Dedifferentiated amniotic fluid mesenchymal stem cell (primary cell): Measurements from ENCODE around the gene ETV7.
"Not testable (repeated sequence)": the region's sequence is repeated elsewhere in the genome, so short reads cannot be mapped to it uniquely, and the experiment has no call there.

ENCODE experiments used
- DNase-seq: peaks from one replicate; pipeline ENCODE4 v3.0.0-alpha.2; 2016; ENCODE audit errors: extremely low spot score

ETV7 gene

DNA sequence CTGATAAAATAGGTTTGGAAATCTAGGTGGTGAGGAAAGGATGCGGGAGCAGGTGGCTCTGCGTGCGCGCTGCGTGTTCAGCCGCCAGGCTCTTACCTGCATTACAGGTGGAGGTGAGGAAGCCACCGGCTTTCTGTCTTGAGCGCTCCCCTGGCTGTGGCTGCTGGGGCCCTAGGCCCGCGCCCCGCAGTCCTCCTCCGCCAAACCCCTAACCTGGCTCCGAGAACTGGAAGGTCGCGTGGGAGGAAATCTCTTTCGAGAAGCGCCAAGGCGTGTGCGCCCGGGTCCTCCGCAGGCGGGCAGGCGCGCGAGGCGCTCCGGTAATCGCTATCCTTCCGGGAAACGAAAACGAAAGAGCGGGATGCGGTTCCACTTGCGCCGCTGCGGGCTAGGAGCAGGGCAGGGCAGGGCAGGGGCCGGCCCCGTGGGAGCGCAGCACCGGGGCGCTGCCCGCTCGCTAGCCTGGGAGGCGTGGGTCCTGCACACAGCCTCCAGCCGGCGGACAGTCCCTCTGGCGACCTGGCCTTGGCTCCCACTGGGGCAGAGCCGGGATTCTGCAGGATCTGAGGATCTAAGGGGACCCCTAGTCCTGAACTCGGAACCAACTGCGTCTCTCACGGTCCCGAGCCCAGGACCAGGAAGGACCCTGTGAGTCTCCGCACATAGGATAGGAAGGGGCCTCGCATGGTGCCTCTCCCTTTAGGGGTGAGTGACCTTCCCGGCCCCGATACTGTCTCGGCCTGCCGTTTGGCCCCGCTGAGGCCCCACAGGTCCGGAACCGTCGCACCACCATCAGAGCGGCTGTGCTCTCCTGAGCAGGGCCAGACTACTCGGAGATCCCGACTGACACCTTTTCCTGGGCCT is at the start of gene ETV7:
Gene ETV7 (minus strand): TSS at position 230 of the 864 bp plus-strand sequence. CDS start 128 bp downstream, at position 102.
- DNase-seq, result no peak

DNA sequence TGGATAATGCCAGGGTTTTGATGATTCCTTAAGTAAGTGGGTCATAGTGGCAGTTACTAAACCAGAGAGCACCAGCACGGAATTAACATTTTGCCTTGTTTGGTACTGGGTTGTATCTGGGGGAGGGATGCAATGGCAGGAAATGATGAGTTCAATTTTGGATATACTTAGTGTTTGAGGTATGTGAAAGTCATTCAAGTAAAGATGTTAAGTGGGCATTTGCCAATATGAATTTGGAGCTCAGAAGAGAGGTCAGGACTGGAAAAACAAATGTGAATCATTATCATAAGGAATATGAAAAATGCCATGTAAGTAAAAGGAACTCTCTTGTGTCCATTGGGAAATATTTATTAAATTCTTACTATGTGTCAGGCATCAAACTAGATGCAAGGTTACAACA is 49.0 kb upstream of the ETV7 start:
- DNase-seq, result peak; percentile 41

GRCh38 chr6:36432151-36432671 is 44.7 kb upstream of the ETV7 start:
- no peak for DNase-seq

- DNase-seq, result no peak
Observed at GRCh38 chr6:36431197-36431596, 43.7 kb upstream of the ETV7 start.

- no peak for DNase-seq
Observed at GRCh38 chr6:36430351-36430750, 42.9 kb upstream of the ETV7 start.

- DNase-seq, result no peak
Observed at GRCh38 chr6:36428911-36429310, 41.4 kb upstream of the ETV7 start.

DNA sequence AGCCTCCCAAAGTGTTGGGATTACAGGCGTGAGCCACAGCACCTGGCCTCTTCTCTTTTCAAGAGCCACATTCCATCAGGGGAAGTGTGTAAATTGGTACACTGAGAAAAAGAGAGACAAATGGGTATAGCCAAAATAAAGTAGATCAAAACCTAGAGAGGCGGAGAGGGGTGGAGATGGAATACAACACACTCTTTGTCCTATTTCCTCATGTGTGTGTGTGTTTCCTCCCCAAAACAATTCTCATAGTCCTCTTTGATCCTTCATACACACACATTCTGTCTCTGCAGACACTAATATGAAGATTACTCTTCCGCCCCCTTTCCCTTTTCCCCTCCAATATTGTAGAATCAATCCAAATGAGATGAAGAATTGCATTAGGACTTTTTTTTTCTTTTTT is 39.2 kb upstream of the ETV7 start:
- no peak for DNase-seq

GRCh38 chr6:36423101-36423824 is 35.8 kb upstream of the ETV7 start:
- peak; percentile 98 for DNase-seq

DNA sequence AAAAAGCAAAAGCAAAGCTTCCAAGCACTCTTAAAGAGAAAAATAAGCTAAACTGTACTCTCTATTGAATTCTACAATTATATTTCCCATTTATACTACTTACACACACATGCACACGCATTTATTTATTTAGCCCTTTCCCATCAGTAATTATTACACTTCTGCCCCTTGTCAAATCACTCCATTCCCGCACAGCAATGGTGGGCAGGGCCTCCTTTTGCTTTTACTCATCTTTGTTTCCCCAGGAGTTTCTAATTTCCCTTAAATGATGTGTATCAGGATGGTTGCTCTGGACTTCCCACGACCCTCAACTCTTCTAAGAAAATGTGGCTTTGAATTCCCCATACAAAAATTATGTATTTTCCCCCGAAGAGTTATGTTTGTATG is 35.2 kb upstream of the ETV7 start:
- no peak for DNase-seq

- no peak for DNase-seq
Observed at GRCh38 chr6:36419310-36419709, 31.8 kb upstream of the ETV7 start.

DNA sequence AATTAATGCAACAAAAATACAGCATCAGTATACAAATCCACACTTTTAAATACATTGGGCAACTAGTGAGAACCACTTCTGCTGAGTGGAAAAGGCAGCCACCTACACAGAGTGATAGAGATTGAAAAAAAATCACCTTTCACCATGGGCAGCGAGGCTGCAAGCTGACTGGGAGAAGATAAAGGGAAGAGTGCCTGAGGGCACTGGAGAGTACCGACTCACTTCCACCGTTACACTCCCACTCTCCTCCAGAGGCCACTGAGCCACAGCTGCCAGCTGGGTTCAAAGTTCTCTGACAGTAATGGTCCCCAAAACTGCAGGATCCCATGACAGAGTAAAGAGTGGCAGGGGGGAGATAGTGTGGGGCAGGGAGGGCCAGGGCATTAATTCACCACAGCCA is 31.1 kb upstream of the ETV7 start:
- DNase-seq, result no peak

- DNase-seq, result no peak
Observed at GRCh38 chr6:36414481-36414880, 27.0 kb upstream of the ETV7 start.

GRCh38 chr6:36413489-36414480 is 26.3 kb upstream of the ETV7 start:
- DNase-seq, result no peak

GRCh38 chr6:36409718-36410117 is 22.2 kb upstream of the ETV7 start:
- not testable (repeated sequence) for DNase-seq

DNA sequence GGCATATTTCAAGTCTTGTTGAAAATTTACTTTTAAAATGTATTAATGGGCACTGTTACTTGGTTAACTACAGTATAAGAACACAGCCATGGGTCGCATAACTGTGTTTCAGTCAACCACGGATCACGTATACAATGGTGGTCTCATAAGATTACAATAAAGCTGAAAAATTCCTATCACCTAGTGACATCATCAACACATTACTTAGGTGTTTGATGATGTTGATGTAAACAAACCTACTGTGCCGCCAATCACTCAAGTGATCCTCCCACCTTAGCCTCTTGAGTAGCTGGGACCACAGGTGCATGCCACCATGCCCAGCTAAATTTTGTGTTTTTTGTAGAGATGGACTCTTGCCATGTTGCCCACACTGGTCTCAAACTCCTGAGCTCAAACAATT is 16.7 kb upstream of the ETV7 start:
- DNase-seq, result no peak

- no peak for DNase-seq
Observed at GRCh38 chr6:36402481-36402880, 15.0 kb upstream of the ETV7 start.

DNA sequence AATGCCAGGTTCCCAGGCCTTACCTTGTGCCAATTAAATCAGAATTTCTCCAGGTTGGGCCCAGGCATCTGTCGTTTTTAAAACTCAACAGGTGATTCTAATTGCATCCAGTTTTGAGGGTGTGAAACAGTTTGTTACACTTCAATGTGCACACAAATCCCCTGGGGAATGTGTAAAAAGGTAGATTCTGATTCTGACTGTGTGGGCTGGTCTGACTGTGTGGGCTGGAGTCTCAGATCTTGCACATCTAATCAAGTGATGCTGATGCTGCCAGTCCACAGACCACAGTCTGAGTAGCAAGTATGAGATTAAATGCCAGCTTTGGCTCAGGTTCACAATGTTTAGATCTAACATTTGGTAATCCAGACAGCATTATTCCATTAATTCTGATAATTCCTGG is 12.5 kb upstream of the ETV7 start:
- no peak for DNase-seq

DNA sequence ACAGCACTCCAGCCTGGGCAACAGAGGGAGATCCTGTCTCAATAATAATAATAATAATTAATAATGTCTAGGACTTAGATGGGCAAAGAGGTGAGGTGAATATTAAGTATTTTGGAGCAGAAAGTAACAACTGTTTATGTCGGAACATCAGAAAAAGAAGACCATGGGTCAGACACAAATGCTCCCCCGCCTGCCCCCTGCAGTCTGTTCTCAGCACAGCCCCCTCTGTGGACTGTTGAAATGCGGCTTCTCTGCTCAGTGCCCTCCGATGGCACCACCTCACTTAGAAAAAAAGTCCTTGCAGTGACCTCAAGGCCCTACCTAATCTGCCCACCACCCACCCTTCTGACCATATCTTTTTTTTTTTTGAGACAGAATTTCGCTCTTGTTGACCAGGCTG is 5.2 kb upstream of the ETV7 start:
- no peak for DNase-seq

DNA sequence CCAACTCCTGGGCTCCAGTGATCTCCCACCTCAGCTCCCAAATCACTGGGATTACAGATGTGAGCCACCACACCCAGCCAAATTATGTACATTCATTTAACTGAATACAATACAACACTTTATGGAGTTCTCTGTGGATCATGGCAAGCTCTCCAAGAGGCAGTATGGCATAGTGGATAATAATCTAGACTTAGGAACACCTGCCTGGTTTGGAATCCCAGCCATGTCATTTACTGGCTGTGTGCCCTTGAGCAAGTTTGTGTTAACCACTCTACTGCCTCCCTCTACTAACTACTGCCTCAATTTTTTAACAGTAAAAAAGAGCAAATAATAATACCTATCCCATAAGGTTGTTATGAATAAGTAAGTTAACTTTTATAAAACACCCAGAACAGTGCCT is 1.9 kb upstream of the ETV7 start:
- DNase-seq, result no peak

DNA sequence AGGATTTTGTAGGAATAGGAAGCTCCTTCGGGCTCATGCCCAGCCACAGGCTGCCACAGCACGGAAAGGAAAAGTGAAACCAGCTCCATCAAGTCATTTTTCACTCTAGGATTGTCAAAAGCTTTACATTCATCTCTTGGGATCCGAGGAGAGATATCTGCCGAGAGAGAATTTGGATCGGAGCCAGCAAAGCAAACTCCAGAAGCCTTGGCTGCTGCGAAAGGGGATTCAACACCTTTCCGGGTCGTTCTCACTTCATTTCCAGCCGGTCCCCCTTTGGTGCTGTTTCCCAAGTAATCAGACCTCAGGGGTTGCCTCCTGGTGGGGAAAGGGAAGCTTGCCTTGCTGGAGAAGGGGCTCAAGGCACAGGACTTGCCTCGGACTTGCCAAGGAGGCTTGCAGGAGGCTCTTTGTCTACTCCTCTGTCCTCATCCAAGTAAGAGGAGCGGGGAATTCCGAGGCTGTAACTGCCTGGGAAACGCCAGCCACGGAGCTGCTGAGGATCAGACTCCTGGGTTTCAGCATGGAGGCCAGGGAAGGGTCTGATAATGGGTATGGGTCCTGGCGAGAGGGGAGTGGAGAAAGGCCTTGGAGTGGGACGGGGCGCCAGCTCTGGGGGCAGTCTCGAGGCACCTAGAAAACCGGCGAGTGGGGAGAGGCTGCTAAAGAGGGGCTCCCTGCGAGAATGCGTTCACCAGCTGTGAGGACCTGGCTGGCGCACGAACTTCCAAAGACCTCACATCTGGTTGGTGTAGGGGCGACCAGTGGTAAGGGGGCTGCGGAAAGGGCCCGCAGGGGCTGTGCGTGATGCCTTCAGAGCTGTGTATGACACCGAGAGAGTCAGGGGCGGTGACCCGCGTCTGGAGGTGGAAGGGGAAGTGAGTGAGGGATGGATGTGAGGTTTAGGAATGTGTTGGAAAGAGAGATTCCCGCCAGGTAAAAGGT is 702 bp downstream of the ETV7 start:
- peak; percentile 60 for DNase-seq

- no peak for DNase-seq
Observed at GRCh38 chr6:36384095-36384494, 3.4 kb downstream of the ETV7 start.
